A673 (cell line): ENCODE results near the gene ADM. TPM values are rescaled to one million over a fixed set of nuclear protein-coding genes. Genes with fewer than 3 reads are reported as not detected.

Experiments
- BruUV-seq: library from RNA; stranded (reverse); fragments of 400-500 nt; replicated peaks from 2 replicates; lab custom pipeline; 2021; lab: Mats Ljungman, UMichigan
- CTCF ChIA-PET: fragments of 300-600 bp; sonication (Branson Sonifier 250); formaldehyde crosslinking; loops from one replicate; lab custom pipeline; 2022; ENCODE audit warnings: antibody characterized with exemption; lab: Charles Lee
- POLR2A ChIA-PET: fragments of 300-600 bp; sonication (Branson Sonifier 250); formaldehyde crosslinking; loops from one replicate; lab custom pipeline; 2022; ENCODE audit warnings: antibody characterized with exemption; ENCODE audit not compliant: low non-redundant PET; lab: Charles Lee
- DNase-seq: peaks from one replicate; pipeline ENCODE4 v3.0.0-alpha.2; 2015; ENCODE audit warnings: low spot score
- H3K27ac ChIP-seq: fragments of 200-600 bp; sonication (generic); 2 replicates; pipeline ENCODE4 v1.5.1; 2016; ENCODE audit warnings: mixed run types, low read depth, mild to moderate bottlenecking, mixed read lengths, antibody characterized with exemption, low read length; ENCODE audit not compliant: poor library complexity, severe bottlenecking
- H3K27me3 ChIP-seq: fragments of 200-600 bp; sonication (generic); replicated peaks from 2 replicates; pipeline ENCODE4 v1.6.1; 2017; ENCODE audit warnings: mixed run types, low read depth, mild to moderate bottlenecking, mixed read lengths, antibody characterized with exemption, low read length; ENCODE audit not compliant: insufficient read depth, poor library complexity
- H3K36me3 ChIP-seq: fragments of 200-600 bp; sonication (generic); 2 replicates; pipeline ENCODE4 v1.6.1; 2016; ENCODE audit warnings: mixed run types, mild to moderate bottlenecking, mixed read lengths, antibody characterized with exemption, low read length; ENCODE audit not compliant: insufficient read depth, poor library complexity, severe bottlenecking
- H3K4me1 ChIP-seq: fragments of 200-600 bp; sonication (generic); 2 replicates; pipeline ENCODE4 v1.6.1; 2017; ENCODE audit warnings: mixed run types, mild to moderate bottlenecking, mixed read lengths, antibody characterized with exemption, low read length; ENCODE audit not compliant: insufficient read depth, poor library complexity, severe bottlenecking
- H3K4me3 ChIP-seq: fragments of 200-600 bp; sonication (generic); 2 replicates; pipeline ENCODE4 v1.5.1; 2016; ENCODE audit warnings: low read depth, mixed run types, mild to moderate bottlenecking, mixed read lengths, low read length; ENCODE audit not compliant: poor library complexity, severe bottlenecking
- H3K9me3 ChIP-seq: fragments of 200-600 bp; sonication (generic); 2 replicates; pipeline ENCODE4 v1.6.1; 2016; ENCODE audit warnings: mixed run types, low read depth, mild to moderate bottlenecking, mixed read lengths, antibody characterized with exemption, low read length; ENCODE audit not compliant: poor library complexity, severe bottlenecking
- EZH2 ChIP-seq: fragments of 200-600 bp; sonication (generic); IDR thresholded peaks from 2 replicates; pipeline ENCODE4 v1.6.1; 2017; ENCODE audit warnings: borderline replicate concordance, low read depth, mild to moderate bottlenecking, mixed read lengths, antibody characterized with exemption, low read length; ENCODE audit not compliant: poor library complexity, severe bottlenecking
- intact Hi-C: fragments of 100-400 bp; cut with micrococcal nuclease; formaldehyde crosslinking; loops from one replicate; pipeline ENCODE4 v1.10.0; 2022; ENCODE audit not compliant: unreplicated experiment
- total RNA-seq: library from RNA; stranded (reverse); gene quantifications from 2 replicates; pipeline ENCODE4 v1.2.3, GENCODE V29; 2021
- TF ChIP-seq, protein P1 (sequence below): fragments of 300-800, 200-600 bp; sonication (generic); conservative IDR thresholded peaks from 2 replicates; pipeline ENCODE4 v1.5.1; 2017; ENCODE audit warnings: low read depth, mild to moderate bottlenecking, antibody characterized with exemption, low read length, moderate library complexity, mixed read lengths

The ADM gene
- total RNA-seq, 1 experiment from 2014 or later, result 3.8 TPM

DNA sequence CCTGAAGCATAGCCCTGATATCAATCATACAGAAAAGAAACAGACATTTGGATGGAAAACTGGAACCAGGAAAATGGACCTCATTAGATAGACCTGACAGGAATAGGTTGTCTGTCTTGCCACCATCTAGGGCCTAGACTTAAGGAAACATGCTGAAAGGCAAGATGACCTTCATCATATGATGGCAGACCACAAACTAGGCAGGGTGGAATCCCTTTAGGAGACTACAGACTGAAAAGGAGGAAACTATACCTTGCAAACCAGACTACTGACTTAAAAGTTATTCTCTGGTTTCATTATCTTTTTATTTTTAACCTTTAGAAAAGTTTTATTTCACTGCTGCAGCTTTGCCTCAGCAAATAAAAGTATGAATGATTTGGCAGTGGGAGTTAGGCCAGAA is 31.1 kb upstream of the ADM start:
- Histone ChIP-seq H3K27me3 (no peaks in the 10 kb centered on the region), H3K9me3 (no peaks in the 10 kb centered on the region), H3K4me3 (no peak overlapping the region), H3K36me3 (no peaks in the 10 kb centered on the region), H3K4me1 (peaks cover 14% of the 10 kb centered on the region), H3K27ac (no peak overlapping the region)
- POLR2A ChIA-PET, result no interaction called here
- no peak for DNase-seq
- intact Hi-C loops, result no loop called here
- no TSS peak for BruUV-seq
- CTCF ChIA-PET, result no interaction called here
- TF ChIP-seq EZH2, result no peak
- TF ChIP-seq, protein P1, sequence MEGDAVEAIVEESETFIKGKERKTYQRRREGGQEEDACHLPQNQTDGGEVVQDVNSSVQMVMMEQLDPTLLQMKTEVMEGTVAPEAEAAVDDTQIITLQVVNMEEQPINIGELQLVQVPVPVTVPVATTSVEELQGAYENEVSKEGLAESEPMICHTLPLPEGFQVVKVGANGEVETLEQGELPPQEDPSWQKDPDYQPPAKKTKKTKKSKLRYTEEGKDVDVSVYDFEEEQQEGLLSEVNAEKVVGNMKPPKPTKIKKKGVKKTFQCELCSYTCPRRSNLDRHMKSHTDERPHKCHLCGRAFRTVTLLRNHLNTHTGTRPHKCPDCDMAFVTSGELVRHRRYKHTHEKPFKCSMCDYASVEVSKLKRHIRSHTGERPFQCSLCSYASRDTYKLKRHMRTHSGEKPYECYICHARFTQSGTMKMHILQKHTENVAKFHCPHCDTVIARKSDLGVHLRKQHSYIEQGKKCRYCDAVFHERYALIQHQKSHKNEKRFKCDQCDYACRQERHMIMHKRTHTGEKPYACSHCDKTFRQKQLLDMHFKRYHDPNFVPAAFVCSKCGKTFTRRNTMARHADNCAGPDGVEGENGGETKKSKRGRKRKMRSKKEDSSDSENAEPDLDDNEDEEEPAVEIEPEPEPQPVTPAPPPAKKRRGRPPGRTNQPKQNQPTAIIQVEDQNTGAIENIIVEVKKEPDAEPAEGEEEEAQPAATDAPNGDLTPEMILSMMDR, result no peak

DNA sequence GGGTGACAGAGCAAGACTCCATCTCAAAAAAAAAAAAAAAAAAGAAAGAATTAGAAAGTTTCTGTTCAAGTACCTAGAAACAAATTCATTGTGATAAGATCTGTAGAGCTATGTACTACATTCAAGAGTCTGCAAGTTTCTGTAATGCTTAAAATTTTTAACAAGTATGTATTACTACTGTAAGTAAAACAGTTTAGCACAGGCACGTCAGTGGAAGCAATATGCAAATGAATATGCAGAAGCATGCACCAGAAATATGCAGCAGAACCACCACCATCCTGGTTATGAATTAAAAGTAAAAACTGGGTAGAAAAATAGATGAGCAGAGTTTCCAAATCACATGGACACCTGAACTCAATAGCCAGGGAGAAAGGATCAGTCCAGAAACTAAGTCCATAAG is 30.1 kb upstream of the ADM start:
- DNase-seq, result no peak
- H3K4me3 ChIP-seq, result no peak overlapping the region
- peaks cover 14% of the 10 kb centered on the region for H3K4me1 ChIP-seq
- no TSS peak for BruUV-seq
- H3K9me3 ChIP-seq, result no peaks in the 10 kb centered on the region
- no peaks in the 10 kb centered on the region for H3K36me3 ChIP-seq
- no peak for TF ChIP-seq EZH2
- TF ChIP-seq, protein P1, result no peak
- H3K27me3 ChIP-seq, result no peaks in the 10 kb centered on the region
- ChIA-PET CTCF (no interaction called here), POLR2A (no interaction called here)
- H3K27ac ChIP-seq, result no peak overlapping the region
- intact Hi-C loops, result no loop called here

DNA sequence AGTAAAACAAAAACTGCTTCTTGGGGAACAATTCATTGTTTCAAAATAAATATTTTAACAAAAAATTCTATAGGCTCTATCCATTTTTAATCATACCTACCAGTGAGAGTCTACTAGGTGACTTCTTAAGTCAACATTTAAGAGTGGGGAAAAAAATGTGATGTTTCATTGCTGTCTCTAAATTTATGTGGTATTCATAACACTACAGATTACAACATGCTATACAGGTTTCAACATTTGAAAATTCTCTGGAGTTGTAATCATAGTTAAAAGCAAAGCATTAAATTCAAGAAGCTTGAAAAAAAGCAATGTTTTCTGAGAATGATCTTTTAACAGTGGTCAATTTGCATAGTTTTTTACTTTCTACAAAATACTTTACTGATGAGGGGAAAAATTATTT is 29.2 kb upstream of the ADM start:
- no TSS peak for BruUV-seq
- POLR2A ChIA-PET, result no interaction called here
- no peaks in the 10 kb centered on the region for H3K9me3 ChIP-seq
- no peak overlapping the region for H3K27ac ChIP-seq
- H3K4me3 ChIP-seq, result no peak overlapping the region
- H3K36me3 ChIP-seq, result no peaks in the 10 kb centered on the region
- DNase-seq, result no peak
- intact Hi-C loops, result no loop called here
- H3K27me3 ChIP-seq, result no peaks in the 10 kb centered on the region
- no peak for TF ChIP-seq EZH2
- TF ChIP-seq, protein P1, result no peak
- peaks cover 14% of the 10 kb centered on the region for H3K4me1 ChIP-seq
- CTCF ChIA-PET, result no interaction called here
